GM06990 (cell line): ENCODE measurements around the gene ARL13B.
"Not testable (repeated sequence)": the region's sequence is repeated elsewhere in the genome, so short reads cannot be mapped to it uniquely, and the experiment has no call there.

Experiments used
- DNase-seq: peaks from one replicate; pipeline ENCODE4 v3.0.0-alpha.2; 2011; ENCODE audit not compliant: insufficient read length; ENCODE audit errors: extremely low read depth
- H3K27me3 ChIP-seq: replicated peaks from 2 replicates; pipeline ENCODE4 v1.6.0; 2011; ENCODE audit warnings: low read length; ENCODE audit not compliant: control insufficient read depth, insufficient read depth
- H3K36me3 ChIP-seq: 2 replicates; pipeline ENCODE4 v1.5.1; 2011; ENCODE audit warnings: low read length; ENCODE audit not compliant: control insufficient read depth, insufficient read depth
- H3K4me3 ChIP-seq: replicated peaks from 2 replicates; pipeline ENCODE4 v1.5.1; 2011; ENCODE audit warnings: low read depth, mild to moderate bottlenecking, control low read depth, low read length
- CTCF ChIP-seq: IDR thresholded peaks from 2 replicates; pipeline ENCODE4 v1.5.1; 2011; ENCODE audit warnings: low read length, control low read depth, mild to moderate bottlenecking, inconsistent platforms; ENCODE audit not compliant: insufficient read depth, poor library complexity, severe bottlenecking

Gene ARL13B

DNA sequence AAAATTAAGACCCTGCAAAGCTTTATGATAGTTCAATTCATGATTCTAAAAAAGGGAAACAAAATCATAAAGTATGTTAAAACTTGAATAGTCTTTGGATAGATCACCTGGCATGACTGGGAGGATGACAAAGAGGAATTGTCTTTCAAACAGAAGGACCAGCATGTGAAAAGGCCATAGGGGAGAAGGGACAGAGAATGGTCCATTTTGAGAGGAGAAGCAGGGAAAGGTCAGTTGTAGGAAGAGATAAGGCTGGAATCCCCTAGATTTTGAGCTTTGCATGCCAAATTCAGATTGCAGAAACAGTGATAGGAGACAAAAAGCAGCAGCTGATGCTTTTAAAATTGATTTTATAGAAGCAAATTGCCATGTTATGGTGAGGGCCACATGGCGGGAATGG lies 18.9 kb upstream of the ARL13B start:
- no peak for DNase-seq
- H3K4me3 ChIP-seq = no peak overlapping the region
- no peaks in the 10 kb centered on the region for H3K27me3 ChIP-seq
- no peak for TF ChIP-seq CTCF
- no peaks in the 10 kb centered on the region for H3K36me3 ChIP-seq

DNA sequence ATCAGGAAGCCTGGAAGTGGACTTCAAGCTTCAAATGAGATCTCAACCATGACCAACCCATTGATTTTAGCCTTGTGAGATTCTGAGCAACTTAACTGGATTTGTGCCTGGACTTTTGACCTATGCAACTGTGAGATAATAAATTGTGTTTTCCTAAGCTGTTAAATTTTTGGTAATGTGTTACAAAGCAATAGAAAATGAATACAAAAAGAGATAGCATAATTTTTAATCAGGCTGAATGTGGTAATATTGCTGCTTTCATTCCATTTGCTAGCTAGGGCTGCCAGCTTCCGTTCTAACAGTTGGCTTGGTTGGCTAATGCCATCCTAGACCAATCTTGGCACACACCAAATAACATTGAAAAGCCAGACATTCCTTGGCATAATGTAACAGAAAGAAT lies 18.5 kb upstream of the ARL13B start:
- no peak overlapping the region for H3K4me3 ChIP-seq
- H3K27me3 ChIP-seq = no peaks in the 10 kb centered on the region
- H3K36me3 ChIP-seq = no peaks in the 10 kb centered on the region
- no peak for TF ChIP-seq CTCF
- DNase-seq = no peak

DNA sequence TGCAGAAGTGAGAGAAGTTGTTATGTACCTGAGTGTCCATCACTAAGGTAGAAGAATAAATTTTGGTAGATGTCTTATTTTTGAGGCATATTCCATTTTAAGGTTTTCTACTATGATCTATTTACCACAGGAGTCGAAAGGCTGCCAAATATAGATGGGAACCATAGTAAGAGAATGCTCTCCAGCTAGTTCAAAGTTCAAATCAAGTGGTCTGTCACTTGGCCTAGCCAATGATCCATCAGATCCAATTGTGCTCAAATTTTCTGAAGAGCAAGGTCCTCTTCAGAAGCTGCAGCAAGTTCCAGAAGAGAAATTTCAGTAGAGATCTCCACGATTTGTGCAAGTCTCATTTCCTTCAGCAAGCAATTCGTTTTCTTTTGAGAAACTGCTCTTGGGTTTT lies 17.2 kb upstream of the ARL13B start:
- no peak overlapping the region for H3K4me3 ChIP-seq
- TF ChIP-seq CTCF = no peak
- no peak for DNase-seq
- H3K36me3 ChIP-seq = no peaks in the 10 kb centered on the region
- no peaks in the 10 kb centered on the region for H3K27me3 ChIP-seq

DNA sequence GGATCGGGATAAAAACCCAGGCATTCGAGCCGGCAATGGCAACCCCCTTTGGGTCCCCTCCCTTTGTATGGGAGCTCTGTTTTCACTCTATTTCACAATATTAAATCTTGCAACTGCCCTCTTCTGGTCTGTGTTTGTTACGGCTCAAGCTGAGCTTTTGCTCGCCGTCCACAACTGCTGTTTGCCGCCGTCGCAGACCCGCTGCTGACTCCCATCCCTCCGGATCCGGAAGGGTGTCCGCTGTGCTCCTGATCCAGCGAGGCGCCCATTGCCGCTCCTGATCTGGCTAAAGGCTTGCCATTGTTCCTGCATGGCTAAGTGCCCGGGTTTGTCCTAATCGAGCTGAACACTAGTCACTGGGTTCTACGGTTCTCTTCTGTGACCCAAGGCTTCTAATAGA lies 14.8 kb upstream of the ARL13B start:
- not testable (repeated sequence) for H3K27me3 ChIP-seq, H3K4me3 ChIP-seq, DNase-seq, H3K36me3 ChIP-seq

DNA sequence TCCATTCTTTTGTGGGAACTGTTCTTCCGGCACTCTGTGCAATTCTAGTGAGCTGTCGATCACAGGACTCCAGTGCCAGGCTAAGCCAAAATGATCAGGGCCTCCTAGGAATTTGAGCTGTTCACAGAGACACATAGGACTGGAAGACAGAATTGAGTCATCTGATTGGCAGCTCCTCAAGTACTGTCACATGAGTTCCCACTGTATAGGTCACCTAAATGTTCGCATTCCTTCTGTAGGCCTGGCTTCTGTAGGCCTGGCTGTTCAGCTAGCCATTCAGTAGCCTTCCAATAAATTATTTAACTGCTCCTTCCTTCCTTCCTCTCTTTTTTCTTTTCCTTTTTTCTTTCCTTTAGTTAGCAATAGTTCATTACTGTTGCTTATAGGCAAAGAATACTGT lies 10.5 kb upstream of the ARL13B start:
- DNase-seq = no peak
- TF ChIP-seq CTCF = no peak
- Histone ChIP-seq H3K36me3 (no peaks in the 10 kb centered on the region), H3K4me3 (no peak overlapping the region), H3K27me3 (no peaks in the 10 kb centered on the region; the same call in 1 of the 2 replicates)

DNA sequence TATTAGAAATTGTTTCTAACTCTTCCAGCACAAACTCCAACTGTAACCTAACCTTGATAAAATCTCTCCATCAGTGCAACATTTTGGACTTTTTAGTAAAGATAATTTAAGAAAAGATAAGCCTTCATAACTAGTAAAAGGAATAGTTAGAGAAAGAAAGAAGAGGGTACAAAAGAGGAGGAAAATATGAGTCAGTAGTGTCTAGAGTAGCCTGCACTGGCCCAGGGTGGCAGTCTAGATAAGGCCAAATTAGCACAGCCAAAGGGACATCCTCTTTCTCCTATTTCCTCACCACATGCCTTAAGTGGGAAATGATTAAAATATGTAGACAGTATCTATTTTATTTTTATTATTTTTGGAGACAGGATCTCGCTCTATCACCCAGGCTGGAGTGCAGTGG lies 10.0 kb upstream of the ARL13B start:
- no peak for DNase-seq
- Histone ChIP-seq H3K27me3 (no peaks in the 10 kb centered on the region; the same call in 1 of the 2 replicates), H3K4me3 (no peak overlapping the region), H3K36me3 (no peaks in the 10 kb centered on the region)
- no peak for TF ChIP-seq CTCF
